22Rv1 (cell line): Measurements from ENCODE around the gene NME5.

ENCODE experiments used
- H3K27ac ChIP-seq: fragments of 450-650 bp; 2 replicates; pipeline ENCODE4 v1.5.1; 2017
- ZFX ChIP-seq: fragments of 450-650 bp; IDR thresholded peaks from 2 replicates; pipeline ENCODE4 v1.6.1; 2017; ENCODE audit warnings: antibody characterized with exemption, borderline replicate concordance
- TF ChIP-seq, protein P1 (sequence below): fragments of 450-650 bp; IDR thresholded peaks from 2 replicates; pipeline ENCODE4 v1.5.1; 2017; ENCODE audit warnings: mild to moderate bottlenecking

The NME5 gene

GRCh38 chr5:138111181-138111580 is 28.0 kb downstream of the NME5 start:
- no peak overlapping the region for H3K27ac ChIP-seq
- TF ChIP-seq, protein P1, sequence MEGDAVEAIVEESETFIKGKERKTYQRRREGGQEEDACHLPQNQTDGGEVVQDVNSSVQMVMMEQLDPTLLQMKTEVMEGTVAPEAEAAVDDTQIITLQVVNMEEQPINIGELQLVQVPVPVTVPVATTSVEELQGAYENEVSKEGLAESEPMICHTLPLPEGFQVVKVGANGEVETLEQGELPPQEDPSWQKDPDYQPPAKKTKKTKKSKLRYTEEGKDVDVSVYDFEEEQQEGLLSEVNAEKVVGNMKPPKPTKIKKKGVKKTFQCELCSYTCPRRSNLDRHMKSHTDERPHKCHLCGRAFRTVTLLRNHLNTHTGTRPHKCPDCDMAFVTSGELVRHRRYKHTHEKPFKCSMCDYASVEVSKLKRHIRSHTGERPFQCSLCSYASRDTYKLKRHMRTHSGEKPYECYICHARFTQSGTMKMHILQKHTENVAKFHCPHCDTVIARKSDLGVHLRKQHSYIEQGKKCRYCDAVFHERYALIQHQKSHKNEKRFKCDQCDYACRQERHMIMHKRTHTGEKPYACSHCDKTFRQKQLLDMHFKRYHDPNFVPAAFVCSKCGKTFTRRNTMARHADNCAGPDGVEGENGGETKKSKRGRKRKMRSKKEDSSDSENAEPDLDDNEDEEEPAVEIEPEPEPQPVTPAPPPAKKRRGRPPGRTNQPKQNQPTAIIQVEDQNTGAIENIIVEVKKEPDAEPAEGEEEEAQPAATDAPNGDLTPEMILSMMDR = no peak
- no peak for TF ChIP-seq ZFX

GRCh38 chr5:138110266-138110963 is 28.8 kb downstream of the NME5 start:
- no peak overlapping the region for H3K27ac ChIP-seq
- no peak for TF ChIP-seq ZFX
- TF ChIP-seq, protein P1 = no peak

DNA sequence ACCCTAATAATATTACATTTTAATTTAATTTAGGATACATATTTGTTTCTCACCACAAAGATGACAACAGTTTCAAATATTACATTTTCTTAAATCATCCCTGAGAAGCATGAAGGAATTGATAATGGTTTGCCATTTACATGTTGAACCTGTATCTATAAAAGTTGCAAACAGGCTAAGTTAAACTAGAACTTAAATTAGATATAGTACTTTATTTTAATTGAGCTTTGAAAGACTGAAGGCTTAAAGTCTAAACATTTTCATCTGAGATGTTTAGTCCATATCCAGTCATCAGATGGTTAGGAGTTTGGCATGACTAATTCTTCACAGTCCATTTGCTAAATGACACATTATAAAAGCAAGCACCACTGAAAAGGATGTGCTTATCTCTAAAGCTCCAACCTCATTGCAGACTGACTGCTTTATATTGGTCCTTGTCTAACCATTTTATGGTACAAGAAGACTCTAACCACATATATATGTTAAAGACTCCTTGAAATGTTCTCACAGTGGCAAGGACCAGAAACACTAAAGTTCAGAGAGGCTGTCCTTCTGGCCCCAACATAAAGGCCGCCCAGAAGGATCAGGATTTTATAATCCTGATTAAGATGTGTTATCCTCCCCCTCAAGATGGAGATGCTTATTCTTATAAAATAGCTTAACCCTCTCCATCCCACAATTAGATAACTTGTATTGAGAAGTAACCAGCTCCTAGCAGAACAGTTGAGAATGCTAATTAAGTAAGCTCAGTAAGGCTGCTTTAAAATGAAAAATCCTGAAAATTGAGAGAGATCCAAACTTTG is 29.6 kb downstream of the NME5 start:
- TF ChIP-seq, protein P1 = no peak
- TF ChIP-seq ZFX = no peak
- no peak overlapping the region for H3K27ac ChIP-seq

DNA sequence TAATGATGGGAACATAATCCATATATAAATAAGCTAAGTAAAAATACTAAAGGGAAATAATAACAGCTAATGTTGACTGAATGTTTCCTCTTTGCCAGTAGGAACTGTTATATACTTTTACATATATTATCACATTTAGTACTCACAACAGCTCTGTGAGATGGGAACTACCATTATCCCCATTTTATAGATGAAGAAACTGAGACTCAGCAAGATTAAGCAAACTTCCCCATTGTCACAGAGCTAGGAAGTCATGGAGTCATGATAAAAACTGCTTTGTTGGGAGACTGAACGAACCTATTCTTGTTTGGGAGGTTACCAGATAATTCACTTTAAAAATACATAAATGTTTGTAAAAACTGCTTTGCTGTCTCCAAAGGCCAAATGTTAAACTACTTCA is 32.0 kb downstream of the NME5 start:
- no peak overlapping the region for H3K27ac ChIP-seq
- TF ChIP-seq ZFX = no peak
- TF ChIP-seq, protein P1 = no peak

DNA sequence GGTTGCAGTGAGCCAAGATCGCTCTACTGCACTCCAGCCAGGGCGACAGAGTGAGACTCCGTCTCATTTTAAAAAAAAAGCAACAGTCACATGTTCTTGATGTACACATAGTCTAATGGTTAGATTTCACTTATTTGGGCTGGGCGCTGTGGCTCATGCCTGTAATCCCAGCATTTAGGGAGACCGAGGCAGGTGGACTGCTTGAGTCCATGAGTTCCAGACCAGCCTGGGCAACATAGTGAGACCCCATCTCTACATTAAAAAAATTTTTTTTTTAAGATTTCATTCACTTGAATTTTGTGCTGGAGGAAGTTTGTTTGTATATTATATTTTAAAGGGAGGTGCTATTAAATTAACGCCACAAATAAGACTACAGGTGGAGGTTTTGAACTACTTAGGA is 33.5 kb downstream of the NME5 start:
- no peak for TF ChIP-seq ZFX
- TF ChIP-seq, protein P1 = no peak
- no peak overlapping the region for H3K27ac ChIP-seq

DNA sequence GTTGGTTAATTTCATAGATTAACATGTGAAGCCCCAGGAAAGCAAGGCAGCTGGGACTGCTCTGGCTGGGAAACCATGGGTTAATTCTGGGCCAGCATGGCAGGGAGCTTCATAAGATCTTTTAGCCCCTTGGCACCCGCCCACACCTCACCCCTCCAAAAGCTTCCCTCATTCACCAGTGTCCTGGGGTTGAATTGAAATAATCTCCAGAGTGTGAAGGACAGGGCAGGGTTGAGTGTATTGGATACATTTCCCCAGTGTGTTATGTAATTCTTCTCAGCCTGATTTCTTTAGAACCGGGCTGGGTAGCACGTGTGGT is 36.0 kb downstream of the NME5 start:
- TF ChIP-seq ZFX = no peak
- no peak overlapping the region for H3K27ac ChIP-seq

GRCh38 chr5:138102454-138103318 is 36.5 kb downstream of the NME5 start:
- TF ChIP-seq, protein P1 = no peak
- TF ChIP-seq ZFX = no peak
- no peak overlapping the region for H3K27ac ChIP-seq
